H9 (cell line): ENCODE results near the gene TBC1D22A. TPM values are rescaled to one million over a fixed set of nuclear protein-coding genes. Genes with fewer than 3 reads are reported as not detected.

Source experiments
- DNase-seq: peaks from one replicate; pipeline ENCODE4 v3.0.0-alpha.2; 2017
- H2AFZ ChIP-seq: one replicate; pipeline ENCODE4 v1.6.1; 2013; ENCODE audit warnings: mild to moderate bottlenecking, low read length, control low read depth, moderate library complexity
- H2AK5ac ChIP-seq: 2 replicates; pipeline ENCODE4 v1.6.1; 2013; ENCODE audit warnings: low read length, control low read depth, mixed read lengths; ENCODE audit not compliant: insufficient read length
- H2BK120ac ChIP-seq: one replicate; pipeline ENCODE4 v1.6.1; 2013; ENCODE audit warnings: low read depth, mild to moderate bottlenecking, low read length, control low read depth, inconsistent platforms; ENCODE audit not compliant: poor library complexity, severe bottlenecking
- H2BK12ac ChIP-seq: 2 replicates; pipeline ENCODE4 v1.6.1; 2013; ENCODE audit warnings: low read length, control low read depth, mixed read lengths, low read depth; ENCODE audit not compliant: insufficient read length
- H2BK15ac ChIP-seq: 2 replicates; pipeline ENCODE4 v1.6.1; 2013; ENCODE audit warnings: low read depth, low read length, control low read depth
- H2BK20ac ChIP-seq: one replicate; pipeline ENCODE4 v1.6.1; 2013; ENCODE audit warnings: low read depth, mild to moderate bottlenecking, low read length, control low read depth, inconsistent platforms; ENCODE audit not compliant: poor library complexity, severe bottlenecking
- H2BK5ac ChIP-seq: 2 replicates; pipeline ENCODE4 v1.6.1; 2013; ENCODE audit warnings: low read length, control low read depth, mixed read lengths; ENCODE audit not compliant: insufficient read length
- H3K14ac ChIP-seq: 2 replicates; pipeline ENCODE4 v1.6.1; 2013; ENCODE audit warnings: low read length, control low read depth; ENCODE audit not compliant: insufficient read depth
- H3K18ac ChIP-seq: 2 replicates; pipeline ENCODE4 v1.6.1; 2013; ENCODE audit warnings: low read depth, mild to moderate bottlenecking, mixed read lengths, low read length, control low read depth; ENCODE audit not compliant: insufficient read length
- H3K23ac ChIP-seq: 2 replicates; pipeline ENCODE4 v1.6.1; 2013; ENCODE audit warnings: low read length, control low read depth, mixed read lengths, low read depth; ENCODE audit not compliant: insufficient read length
- H3K23me2 ChIP-seq: 2 replicates; pipeline ENCODE4 v1.6.1; 2013; ENCODE audit warnings: low read depth, mild to moderate bottlenecking, mixed read lengths, low read length, control low read depth; ENCODE audit not compliant: insufficient read length, poor library complexity, severe bottlenecking
- H3K27ac ChIP-seq: 2 replicates; pipeline ENCODE4 v1.5.1; 2013; ENCODE audit warnings: low read length, control low read depth, mixed read lengths, low read depth; ENCODE audit not compliant: insufficient read length
- H3K27me3 ChIP-seq: 2 replicates; pipeline ENCODE4 v1.6.1; 2013; ENCODE audit warnings: low read length, control low read depth, inconsistent platforms; ENCODE audit not compliant: insufficient read depth
- H3K4ac ChIP-seq: 2 replicates; pipeline ENCODE4 v1.6.1; 2013; ENCODE audit warnings: low read depth, mild to moderate bottlenecking, control low read depth, inconsistent platforms, low read length, moderate library complexity
- H3K4me1 ChIP-seq: 2 replicates; pipeline ENCODE4 v1.6.1; 2013; ENCODE audit warnings: low read length, control low read depth, inconsistent platforms; ENCODE audit not compliant: insufficient read depth
- H3K4me2 ChIP-seq: 2 replicates; pipeline ENCODE4 v1.6.1; 2013; ENCODE audit warnings: low read length, control low read depth, mixed read lengths; ENCODE audit not compliant: insufficient read length, insufficient read depth
- H3K56ac ChIP-seq: 2 replicates; pipeline ENCODE4 v1.6.1; 2013; ENCODE audit warnings: low read depth, mild to moderate bottlenecking, mixed read lengths, low read length, control low read depth; ENCODE audit not compliant: insufficient read length
- H3K79me1 ChIP-seq: 2 replicates; pipeline ENCODE4 v1.6.1; 2013; ENCODE audit warnings: low read depth, mild to moderate bottlenecking, moderate library complexity, low read length, control low read depth, inconsistent platforms; ENCODE audit not compliant: insufficient read depth, poor library complexity, severe bottlenecking
- H3K79me2 ChIP-seq: 2 replicates; pipeline ENCODE4 v1.6.1; 2013; ENCODE audit warnings: low read length, control low read depth, inconsistent platforms; ENCODE audit not compliant: insufficient read depth
- H3K9ac ChIP-seq: 2 replicates; pipeline ENCODE4 v1.6.1; 2013; ENCODE audit warnings: low read length, control low read depth, mixed read lengths; ENCODE audit not compliant: insufficient read length; ENCODE audit errors: extremely low read depth
- H3K9me3 ChIP-seq: one replicate; pipeline ENCODE4 v1.6.1; 2013; ENCODE audit warnings: low read depth, low read length, inconsistent platforms; ENCODE audit not compliant: control insufficient read depth
- H3T11ph ChIP-seq: one replicate; pipeline ENCODE4 v1.6.1; 2013; ENCODE audit warnings: mild to moderate bottlenecking, low read length, control low read depth, inconsistent platforms
- H4K20me1 ChIP-seq: one replicate; pipeline ENCODE4 v1.6.1; 2013; ENCODE audit not compliant: control insufficient read depth, insufficient read length, insufficient read depth
- H4K5ac ChIP-seq: 2 replicates; pipeline ENCODE4 v1.6.1; 2013; ENCODE audit warnings: low read depth, mild to moderate bottlenecking, mixed read lengths, low read length, control low read depth; ENCODE audit not compliant: insufficient read length
- H4K8ac ChIP-seq: replicated peaks from 2 replicates; pipeline ENCODE4 v1.6.1; 2013; ENCODE audit warnings: low read length, control low read depth, mixed read lengths, low read depth; ENCODE audit not compliant: insufficient read length
- H4K91ac ChIP-seq: 2 replicates; pipeline ENCODE4 v1.6.1; 2013; ENCODE audit warnings: low read depth, mild to moderate bottlenecking, moderate library complexity, mixed read lengths, low read length, control low read depth; ENCODE audit not compliant: insufficient read length
- H3K27ac Mint-ChIP-seq, 3 experiments: 2 replicates in 2 of 3; 3 replicates in 1 of 3; pipeline ENCODE4 v1.8.0; 2020 to 2021; ENCODE audit warnings: mixed read lengths in 3 of 3, mild to moderate bottlenecking in 1 of 3, moderate library complexity in 1 of 3
- H3K27me3 Mint-ChIP-seq: 2 replicates; pipeline ENCODE4 v1.8.0; 2021; ENCODE audit warnings: low read depth, mild to moderate bottlenecking, moderate library complexity, mixed read lengths
- H3K36me3 Mint-ChIP-seq, 3 experiments: 2 replicates in 2 of 3; 3 replicates in 1 of 3; pipeline ENCODE4 v1.8.0; 2020 to 2021; ENCODE audit warnings: low read depth in 3 of 3, mixed read lengths in 3 of 3; ENCODE audit not compliant: insufficient read depth in 1 of 3
- H3K4me1 Mint-ChIP-seq, 2 experiments: 2 replicates each; pipeline ENCODE4 v1.8.0; 2020; ENCODE audit warnings: mixed read lengths in 2 of 2
- H3K4me3 Mint-ChIP-seq, 2 experiments: 2 replicates in 1 of 2; 3 replicates in 1 of 2; pipeline ENCODE4 v1.8.0; 2020 to 2021; ENCODE audit warnings: mild to moderate bottlenecking in 2 of 2, mixed read lengths in 2 of 2, moderate library complexity in 1 of 2
- H3K9me3 Mint-ChIP-seq, 2 experiments: 2 replicates in 1 of 2; 3 replicates in 1 of 2; pipeline ENCODE4 v1.8.0; 2020; ENCODE audit warnings: mild to moderate bottlenecking in 2 of 2, mixed read lengths in 2 of 2, moderate library complexity in 1 of 2
- CTCF ChIP-seq: fragments of 200-600 bp; sonication (generic); conservative IDR thresholded peaks from 3 replicates; pipeline ENCODE4 v1.8.0; 2021; ENCODE audit warnings: antibody characterized with exemption, mild to moderate bottlenecking
- WGBS: extraction: QIAGEN DNeasy Blood & Tissue Kit; methylation state at CpG from one replicate; pipeline ENCODE4 v1.1.7; 2013; ENCODE audit warnings: missing lambda C conversion rate, low lambda C conversion rate, mixed read lengths; ENCODE audit not compliant: insufficient read length; ENCODE audit errors: extremely low coverage; 5-methylcytosine and 5-hydroxymethylcytosine counted together
- total RNA-seq: library from RNA; stranded (reverse); gene quantifications from 2 replicates; pipeline ENCODE4 v1.2.1, GENCODE V29; 2021

Gene TBC1D22A
- total RNA-seq, 1 experiment from 2014 or later: 20.8 TPM

GRCh38 chr22:47038206-47038835 lies 275.9 kb downstream of the TBC1D22A start:
- Histone ChIP-seq H3T11ph (no peak overlapping the region), H2BK20ac (no peak overlapping the region), H3K9ac (no peak overlapping the region), H3K14ac (no peak overlapping the region; the same call in 1 of the 2 replicates), H3K56ac (no peak overlapping the region), H3K9me3 (no peaks in the 10 kb centered on the region), H3K4me1 (no peaks in the 10 kb centered on the region), H3K27me3 (no peaks in the 10 kb centered on the region), H3K79me2 (no peaks in the 10 kb centered on the region; the same call in 1 of the 2 replicates), H4K91ac (no peak overlapping the region), H4K20me1 (no peaks in the 10 kb centered on the region), H3K27ac (no peak overlapping the region), H2AFZ (no peak overlapping the region), H2AK5ac (no peak overlapping the region), H4K5ac (no peak overlapping the region), H3K4ac (no peak overlapping the region), H2BK120ac (no peak overlapping the region), H3K4me2 (no peak overlapping the region), H3K23ac (no peak overlapping the region), H3K18ac (no peak overlapping the region), H4K8ac (no peak overlapping the region), H2BK12ac (no peak overlapping the region), H2BK15ac (no peak overlapping the region), H3K79me1 (no peaks in the 10 kb centered on the region), H3K23me2 (no peaks in the 10 kb centered on the region), H2BK5ac (no peak overlapping the region)
- Mint-ChIP-seq H3K9me3 (no peaks in the 10 kb centered on the region), H3K36me3 (peaks cover 0 to 1% (median 0%) of the 10 kb centered on the region in 3 experiments; a peak in 1 of 7 replicates), H3K27me3 (no peaks in the 10 kb centered on the region), H3K4me1 (peaks cover 9 to 11% of the 10 kb centered on the region in 2 experiments), H3K4me3 (no peak overlapping the region; a peak in 1 of 5 replicates), H3K27ac (peak overlapping the region in 1 of 3 experiments; percentile 75; a peak in 2 of 7 replicates)
- no CpG with 5 or more reads among the region's 18 CpGs for WGBS
- no peak for TF ChIP-seq CTCF
- DNase-seq: no peak
